NB4 (cell line): ENCODE results near the gene NPR3.

ENCODE experiments used
- CTCF ChIP-seq: IDR thresholded peaks from one replicate; pipeline ENCODE4 v1.5.1; 2012; ENCODE audit warnings: low read depth, low read length
- MAX ChIP-seq: IDR thresholded peaks from 2 replicates; pipeline ENCODE4 v1.6.1; 2011; ENCODE audit warnings: low read depth, low read length
- MYC ChIP-seq: IDR thresholded peaks from 2 replicates; pipeline ENCODE4 v1.6.1; 2011; ENCODE audit warnings: low read depth, low read length
- POLR2A ChIP-seq: IDR thresholded peaks from 2 replicates; pipeline ENCODE4 v1.6.1; 2011; ENCODE audit warnings: mild to moderate bottlenecking; ENCODE audit not compliant: insufficient read length; ENCODE audit errors: extremely low read depth

DNA sequence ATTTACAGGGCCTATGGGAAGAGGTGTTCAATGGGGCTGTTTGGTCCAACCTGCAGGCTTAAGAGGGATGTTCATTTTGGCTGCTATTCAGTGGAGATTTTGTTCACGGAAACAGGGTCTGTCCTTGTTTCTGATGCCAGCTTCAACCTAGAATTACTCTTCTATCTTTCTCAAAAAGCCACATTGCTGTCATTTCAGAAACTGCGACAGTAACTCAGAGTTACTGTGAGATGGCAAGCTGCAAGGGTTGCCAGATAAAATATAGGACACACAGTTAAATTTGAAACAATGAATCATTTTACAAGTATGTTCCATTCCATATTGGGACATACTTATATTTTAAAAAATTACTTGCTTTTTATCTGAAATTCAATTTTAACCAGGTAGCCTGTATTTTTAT is 128.0 kb downstream of the NPR3 start:
- TF ChIP-seq POLR2A = no peak
- no peak for TF ChIP-seq CTCF
- no peak for TF ChIP-seq MAX
- TF ChIP-seq MYC = no peak
